Measurements from ENCODE around the gene PDHX.

DNA sequence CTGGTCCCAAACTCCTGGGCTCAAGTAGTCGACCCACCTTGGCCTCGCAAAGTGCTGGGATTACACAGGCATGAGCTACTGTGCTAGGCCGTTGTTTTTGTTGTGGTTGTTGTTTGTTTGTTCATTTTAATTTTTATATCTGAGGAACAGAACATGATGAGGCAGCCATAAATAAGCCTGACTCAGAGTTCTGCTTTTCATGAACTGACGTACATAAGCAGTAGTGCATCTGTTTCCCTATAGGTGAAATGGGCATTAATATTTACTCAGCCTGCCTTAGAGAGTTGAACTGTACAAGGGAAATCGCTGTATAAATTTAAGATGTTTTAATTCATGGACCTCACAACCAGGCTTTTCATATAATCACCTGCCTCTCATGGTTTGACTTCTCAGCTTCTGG is 80.5 kb downstream of the PDHX start:
- TF ChIP-seq, protein P1, sequence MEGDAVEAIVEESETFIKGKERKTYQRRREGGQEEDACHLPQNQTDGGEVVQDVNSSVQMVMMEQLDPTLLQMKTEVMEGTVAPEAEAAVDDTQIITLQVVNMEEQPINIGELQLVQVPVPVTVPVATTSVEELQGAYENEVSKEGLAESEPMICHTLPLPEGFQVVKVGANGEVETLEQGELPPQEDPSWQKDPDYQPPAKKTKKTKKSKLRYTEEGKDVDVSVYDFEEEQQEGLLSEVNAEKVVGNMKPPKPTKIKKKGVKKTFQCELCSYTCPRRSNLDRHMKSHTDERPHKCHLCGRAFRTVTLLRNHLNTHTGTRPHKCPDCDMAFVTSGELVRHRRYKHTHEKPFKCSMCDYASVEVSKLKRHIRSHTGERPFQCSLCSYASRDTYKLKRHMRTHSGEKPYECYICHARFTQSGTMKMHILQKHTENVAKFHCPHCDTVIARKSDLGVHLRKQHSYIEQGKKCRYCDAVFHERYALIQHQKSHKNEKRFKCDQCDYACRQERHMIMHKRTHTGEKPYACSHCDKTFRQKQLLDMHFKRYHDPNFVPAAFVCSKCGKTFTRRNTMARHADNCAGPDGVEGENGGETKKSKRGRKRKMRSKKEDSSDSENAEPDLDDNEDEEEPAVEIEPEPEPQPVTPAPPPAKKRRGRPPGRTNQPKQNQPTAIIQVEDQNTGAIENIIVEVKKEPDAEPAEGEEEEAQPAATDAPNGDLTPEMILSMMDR (IDR thresholded peaks at IDR 0.05; ENCODE audit: low read length): no peak
- TF ChIP-seq EZH2 (optimal IDR thresholded peaks at IDR 0.05; ENCODE audit: low read depth, low read length) (no peak), EZH2phosphoT487 (IDR thresholded peaks at IDR 0.05; ENCODE audit: low read length) (no peak)
